Fibroblast of skin of back (primary cell): ENCODE measurements around the gene KIRREL1.
A peak's percentile ranks its signal among the peaks of the same experiment; 100 is the strongest.

Experiments
- DNase-seq: peaks from one replicate; pipeline ENCODE4 v3.0.0-alpha.2; 2013

KIRREL1 gene

GRCh38 chr1:158076441-158076840 lies 83.0 kb downstream of the KIRREL1 start:
- no peak for DNase-seq

- no peak for DNase-seq
Measured at GRCh38 chr1:158077411-158078256, 84.2 kb downstream of the KIRREL1 start.

DNA sequence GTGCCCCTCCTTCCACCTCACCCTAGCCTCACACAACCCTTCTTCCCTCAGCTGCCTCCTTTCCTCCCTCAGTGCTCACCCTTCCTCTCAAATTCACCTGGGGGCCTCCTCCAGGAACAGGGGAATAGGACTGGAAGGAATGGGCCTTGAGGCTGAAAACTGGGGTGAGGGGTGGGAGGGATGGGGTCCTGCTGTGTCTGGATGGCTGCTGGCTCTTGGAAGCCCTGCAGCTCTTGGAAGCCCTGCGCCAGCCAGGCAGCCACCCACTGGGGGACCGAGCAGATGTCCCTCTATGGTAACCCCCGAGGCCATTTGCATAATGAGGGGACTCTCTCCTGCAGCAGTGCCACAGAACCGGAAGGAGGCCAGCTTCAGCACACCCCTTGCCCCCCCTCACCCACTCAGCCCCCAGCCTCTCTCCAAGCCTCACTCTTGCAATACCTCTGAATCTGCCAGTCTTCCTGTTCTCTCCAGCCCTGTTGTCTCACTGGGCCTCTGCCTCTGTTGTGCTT lies 85.2 kb downstream of the KIRREL1 start:
- DNase-seq = no peak

GRCh38 chr1:158080066-158080465 lies 86.6 kb downstream of the KIRREL1 start:
- DNase-seq = no peak

DNA sequence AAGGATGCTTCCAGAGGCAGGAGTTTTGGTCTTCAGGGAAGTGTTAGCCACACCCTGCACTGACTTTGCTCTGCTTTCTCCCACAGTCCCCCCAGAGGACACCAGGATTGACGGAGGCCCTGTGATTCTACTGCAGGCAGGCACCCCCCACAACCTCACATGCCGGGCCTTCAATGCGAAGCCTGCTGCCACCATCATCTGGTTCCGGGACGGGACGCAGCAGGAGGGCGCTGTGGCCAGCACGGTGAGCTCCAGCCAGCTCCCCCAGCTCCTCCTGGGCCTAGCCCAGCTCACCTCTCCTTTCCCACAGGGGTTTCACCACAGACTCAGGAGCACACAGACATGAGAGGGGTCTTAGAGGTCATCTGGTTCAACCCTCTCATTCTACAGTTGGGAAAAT lies 90.9 kb downstream of the KIRREL1 start:
- DNase-seq = no peak

DNA sequence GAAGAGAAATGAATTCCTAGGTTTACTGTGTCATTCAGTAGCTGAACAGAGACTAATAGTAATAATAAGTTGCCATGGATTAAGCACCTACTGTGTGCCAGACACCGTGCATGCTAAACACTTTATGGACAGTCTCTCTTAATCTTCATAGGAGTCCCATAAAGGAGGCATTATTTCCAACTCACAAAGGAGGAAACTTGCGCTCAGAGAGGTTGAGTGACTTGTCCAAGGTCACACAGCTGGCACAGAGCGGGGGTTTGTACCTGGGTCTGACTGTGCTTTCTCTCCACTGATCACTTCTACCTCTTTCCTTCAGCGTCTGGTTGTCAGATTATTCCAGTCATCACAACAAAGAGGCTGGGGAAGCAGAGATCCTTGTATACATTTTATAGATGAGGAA lies 91.3 kb downstream of the KIRREL1 start:
- DNase-seq = no peak

DNA sequence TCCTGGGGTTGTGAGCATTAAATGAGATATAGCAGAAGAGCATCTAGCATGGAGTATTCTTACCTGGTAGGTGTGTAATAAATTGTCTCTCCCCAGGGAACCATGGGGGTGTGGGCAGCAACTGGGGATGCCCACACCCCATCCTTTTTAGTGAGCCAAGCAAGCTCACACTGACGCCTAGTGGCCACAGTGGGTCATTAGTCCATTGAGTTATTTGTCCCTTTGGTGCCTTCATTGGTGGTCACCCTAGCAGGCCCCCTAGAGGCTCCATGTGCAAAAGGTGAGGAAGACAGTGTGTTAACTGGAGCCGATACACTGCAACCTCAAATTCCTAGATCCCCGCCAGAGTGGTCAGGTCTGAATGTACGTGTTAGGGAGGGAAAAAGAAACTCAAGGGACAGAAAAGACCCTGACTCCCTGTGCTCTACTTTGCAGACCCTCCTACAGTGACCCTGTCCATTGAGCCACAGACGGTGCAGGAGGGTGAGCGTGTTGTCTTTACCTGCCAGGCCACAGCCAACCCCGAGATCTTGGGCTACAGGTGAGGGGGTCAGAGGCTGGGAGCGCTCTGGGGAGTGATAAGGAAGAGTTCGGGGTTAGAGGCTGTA lies 94.0 kb downstream of the KIRREL1 start:
- peak; percentile 78 for DNase-seq

DNA sequence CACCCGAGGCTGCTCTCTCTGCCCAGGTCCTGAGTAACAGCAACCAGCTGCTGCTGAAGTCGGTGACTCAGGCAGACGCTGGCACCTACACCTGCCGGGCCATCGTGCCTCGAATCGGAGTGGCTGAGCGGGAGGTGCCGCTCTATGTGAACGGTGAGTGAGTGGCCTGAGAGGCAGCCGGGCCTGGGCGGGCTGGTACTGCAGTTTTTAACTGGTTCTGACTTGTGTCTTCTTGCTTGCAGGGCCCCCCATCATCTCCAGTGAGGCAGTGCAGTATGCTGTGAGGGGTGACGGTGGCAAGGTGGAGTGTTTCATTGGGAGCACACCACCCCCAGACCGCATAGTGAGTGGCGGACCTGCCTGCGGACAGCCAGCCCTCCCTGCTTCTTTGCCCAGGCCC lies 96.0 kb downstream of the KIRREL1 start:
- DNase-seq = no peak

DNA sequence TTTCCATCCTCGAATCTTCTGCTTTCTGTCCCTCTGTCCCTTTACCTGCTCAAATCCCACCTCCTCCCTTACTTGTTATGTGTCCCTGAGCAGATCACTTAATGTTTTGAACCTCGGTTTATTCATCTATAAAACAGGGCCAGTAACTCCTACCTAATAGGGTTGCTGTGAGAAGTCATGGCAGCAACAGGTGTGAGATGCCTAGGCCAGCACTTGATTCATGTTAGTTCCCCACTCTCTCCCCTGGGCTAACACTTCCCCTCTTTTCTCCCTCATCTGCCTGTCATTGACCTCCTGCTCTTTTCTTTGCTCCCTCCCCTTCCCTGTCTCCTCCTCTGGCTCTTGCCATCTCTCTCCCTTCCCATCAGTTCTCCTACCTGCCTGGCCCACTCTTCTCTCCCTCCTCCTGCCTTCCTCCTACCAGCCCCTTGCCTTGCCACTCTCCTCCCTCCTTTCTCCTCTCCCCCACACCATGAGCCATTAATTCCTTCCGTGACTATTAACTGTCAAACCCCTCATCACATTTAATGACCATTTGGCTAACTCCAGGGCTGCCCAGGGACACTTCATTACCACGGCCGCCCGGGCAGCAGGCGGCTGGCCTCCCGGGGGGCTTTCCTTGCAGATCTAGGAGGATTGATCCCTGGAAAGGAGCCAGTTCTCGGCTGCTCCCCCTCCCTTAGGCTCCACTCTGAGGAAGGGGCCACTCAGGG lies 96.6 kb downstream of the KIRREL1 start:
- no peak for DNase-seq

- no peak for DNase-seq
Measured at GRCh38 chr1:158093376-158093775, 99.9 kb downstream of the KIRREL1 start.

- DNase-seq = no peak
Measured at GRCh38 chr1:158094571-158094970, 101.1 kb downstream of the KIRREL1 start.

DNA sequence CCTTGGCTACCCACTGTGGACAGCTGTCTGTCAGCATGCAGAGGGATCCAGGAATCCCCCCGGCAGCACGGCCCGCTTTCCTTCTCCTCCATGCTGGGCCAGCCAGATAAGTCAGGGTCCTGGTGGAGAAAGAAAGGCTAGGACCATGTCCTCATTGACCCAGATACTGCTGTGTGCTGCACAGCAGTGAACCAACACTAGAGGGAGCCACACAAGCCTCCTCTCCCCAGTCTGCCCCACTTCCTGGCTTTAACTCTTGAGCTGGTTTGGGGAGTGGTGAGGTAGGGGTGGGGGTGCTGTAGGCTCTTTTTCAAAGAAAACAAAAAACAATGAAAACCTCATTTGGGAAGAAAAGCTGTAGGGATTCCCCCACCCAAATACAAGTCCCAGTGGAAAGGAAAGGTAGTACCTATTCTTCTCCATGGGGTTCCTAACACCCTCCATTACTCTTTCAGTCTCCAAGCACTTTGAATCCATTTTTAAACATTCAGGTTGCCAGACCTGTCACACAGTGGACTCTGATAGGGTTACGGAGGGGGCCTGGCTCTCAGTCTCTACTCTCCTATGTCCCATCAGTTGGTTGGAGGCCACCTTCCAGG lies 102.4 kb downstream of the KIRREL1 start:
- DNase-seq = peak; percentile 39

- no peak for DNase-seq
Measured at GRCh38 chr1:158098256-158098655, 104.8 kb downstream of the KIRREL1 start.

GRCh38 chr1:158099185-158099584 lies 105.7 kb downstream of the KIRREL1 start:
- no peak for DNase-seq

DNA sequence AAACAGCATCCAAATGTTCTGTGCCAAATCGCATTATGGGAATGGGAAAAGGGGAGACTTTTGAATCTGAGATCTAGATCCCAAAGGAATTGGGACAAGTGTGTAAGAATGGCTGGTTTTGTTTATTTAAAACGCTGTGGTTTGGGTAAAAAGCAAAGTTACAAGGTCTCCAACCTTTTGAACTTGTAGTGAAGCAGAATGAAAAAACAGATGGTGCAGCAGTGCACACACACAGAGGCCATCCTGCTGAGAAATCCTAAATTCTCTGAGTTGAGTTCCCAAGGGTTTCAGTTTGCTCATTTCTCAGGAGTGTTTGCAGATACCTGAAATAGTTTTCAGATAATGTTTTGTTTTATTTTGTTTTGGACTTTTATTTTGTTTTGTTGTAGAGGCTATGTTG lies 107.1 kb downstream of the KIRREL1 start:
- no peak for DNase-seq

DNA sequence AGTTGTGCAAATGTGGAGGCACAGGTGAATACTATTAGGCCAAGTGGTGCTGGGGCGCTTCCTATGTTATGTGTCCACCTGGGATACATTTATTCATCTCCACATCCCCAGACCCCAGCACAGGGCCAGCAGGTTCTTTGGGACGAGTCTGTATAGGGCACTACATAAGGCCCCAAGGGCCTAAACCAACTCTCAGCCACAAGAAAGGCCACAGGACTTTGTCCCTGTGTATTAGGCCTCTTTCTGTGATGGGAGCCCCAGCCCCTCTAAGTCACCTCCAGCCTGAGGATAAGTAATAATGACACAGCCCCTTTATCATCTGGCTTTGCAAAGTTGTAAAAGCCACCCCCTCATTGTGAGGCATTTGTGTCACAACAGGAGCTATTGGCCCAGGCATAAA lies 108.0 kb downstream of the KIRREL1 start:
- no peak for DNase-seq

DNA sequence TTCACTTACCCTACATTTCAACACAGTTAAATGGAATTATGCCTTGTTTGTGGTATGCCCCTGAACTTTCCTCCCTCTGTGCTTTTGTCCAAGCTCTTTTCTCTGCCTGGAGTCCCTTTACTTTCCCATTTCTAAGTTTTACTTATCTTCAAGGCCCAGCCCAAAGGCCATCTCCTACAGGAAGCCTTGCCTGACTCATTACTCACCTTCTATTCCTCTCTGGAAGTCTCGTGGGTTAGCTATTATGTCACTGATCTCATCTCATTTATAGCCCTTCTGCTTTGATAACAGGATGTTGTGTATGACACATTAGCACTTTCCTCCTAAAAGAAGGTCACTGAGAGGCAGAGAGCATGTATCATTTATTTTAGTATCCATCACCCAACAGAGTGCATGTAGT lies 108.5 kb downstream of the KIRREL1 start:
- peak; percentile 63 for DNase-seq

DNA sequence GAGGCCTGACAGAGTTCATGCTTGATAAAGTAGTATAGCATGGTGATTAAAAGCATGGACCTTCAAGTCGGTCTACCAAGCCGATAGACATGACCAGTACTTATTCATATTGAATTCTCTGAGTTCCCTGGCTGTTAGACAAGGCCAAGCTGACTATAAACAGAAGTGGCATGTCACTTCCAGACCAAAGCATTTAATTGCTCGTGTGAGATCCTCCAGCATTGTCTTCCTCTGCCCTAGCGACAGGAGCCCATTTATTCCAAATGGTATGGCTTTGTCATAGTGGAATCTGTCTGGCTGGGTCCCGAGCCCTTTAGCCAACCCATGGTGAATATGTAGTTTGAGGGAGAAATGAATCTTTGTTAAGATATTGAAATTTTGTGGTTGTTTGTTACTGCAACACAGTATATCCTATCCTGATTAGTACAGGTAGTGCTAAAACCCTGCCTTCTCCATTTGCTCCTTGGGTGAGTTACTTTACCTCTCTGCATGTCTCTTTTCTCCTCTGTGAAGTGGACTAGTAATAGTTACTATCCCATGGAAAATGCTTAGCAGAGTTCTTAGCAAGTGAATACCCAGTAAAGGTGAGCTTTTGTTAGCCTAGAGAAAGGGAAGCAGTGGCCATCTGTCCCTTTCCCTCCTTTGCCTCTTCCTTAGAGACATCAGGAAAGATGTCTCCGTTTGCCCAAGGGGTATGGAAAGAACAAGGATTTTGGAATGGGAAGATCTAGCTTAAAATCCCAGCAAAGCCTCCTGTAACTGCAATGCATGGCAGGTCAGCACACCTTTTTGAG lies 109.6 kb downstream of the KIRREL1 start:
- DNase-seq = no peak

- DNase-seq = no peak
Measured at GRCh38 chr1:158103861-158104522, 110.5 kb downstream of the KIRREL1 start.

DNA sequence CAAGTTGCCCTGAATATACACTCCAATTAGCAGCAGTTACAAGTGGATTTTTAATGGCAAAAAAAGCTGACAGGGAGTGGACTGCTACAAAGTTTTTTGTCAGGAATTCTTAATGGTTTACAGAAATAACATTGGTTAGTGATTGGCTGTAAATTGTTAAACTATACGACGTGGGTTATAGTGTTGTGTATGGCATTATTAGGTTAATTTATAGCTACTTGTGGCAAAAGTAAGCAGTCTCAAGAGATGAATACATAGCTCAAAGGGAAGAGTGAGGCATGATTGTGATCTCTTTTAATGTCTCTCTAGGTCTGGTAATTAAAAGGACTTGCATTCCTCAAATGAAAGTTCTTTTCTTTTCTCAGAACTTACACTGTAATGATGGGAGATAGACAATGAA lies 111.4 kb downstream of the KIRREL1 start:
- DNase-seq = no peak

GRCh38 chr1:158105352-158106095 lies 112.1 kb downstream of the KIRREL1 start:
- DNase-seq = no peak
